ENCODE results near the gene PLCB1.

Gene PLCB1

DNA sequence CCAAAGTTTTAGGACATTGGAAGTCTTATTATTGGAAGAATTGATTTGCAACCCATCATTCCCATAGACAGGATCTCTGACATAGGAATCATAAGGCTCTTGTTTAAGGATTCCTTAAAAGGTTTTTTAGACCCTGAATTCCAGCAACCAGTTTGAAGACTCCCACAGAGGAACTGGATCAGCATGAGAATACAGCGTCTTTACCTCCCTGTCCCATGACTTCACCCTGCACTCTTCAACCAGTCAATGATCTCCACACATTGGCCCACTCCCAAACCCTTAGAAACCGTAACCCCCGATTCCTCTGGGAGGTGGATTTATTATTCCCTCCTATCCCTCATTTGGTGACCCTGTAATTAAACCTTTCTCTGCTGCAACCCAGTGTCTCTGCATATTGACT is 786.1 kb downstream of the PLCB1 start:
- DNase-seq: no peak

DNA sequence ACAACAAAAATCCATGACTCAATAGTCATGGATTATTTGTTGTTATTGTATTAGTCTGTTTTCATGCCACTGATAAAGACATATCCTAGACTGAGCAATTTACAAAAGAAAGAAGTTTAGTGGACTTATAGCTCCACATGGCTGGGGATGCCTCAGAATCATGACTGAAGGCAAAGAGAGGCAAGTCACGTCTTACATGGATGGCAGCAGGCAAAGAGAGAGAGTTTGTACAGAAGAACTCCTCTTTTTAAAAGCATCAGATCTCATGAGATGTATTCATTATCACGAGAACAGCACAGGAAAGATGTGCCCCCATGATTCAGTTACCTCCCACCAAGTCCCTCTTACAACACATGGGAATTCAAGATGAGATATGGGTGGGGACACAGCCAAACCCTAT is 792.5 kb downstream of the PLCB1 start:
- no peak for DNase-seq

DNA sequence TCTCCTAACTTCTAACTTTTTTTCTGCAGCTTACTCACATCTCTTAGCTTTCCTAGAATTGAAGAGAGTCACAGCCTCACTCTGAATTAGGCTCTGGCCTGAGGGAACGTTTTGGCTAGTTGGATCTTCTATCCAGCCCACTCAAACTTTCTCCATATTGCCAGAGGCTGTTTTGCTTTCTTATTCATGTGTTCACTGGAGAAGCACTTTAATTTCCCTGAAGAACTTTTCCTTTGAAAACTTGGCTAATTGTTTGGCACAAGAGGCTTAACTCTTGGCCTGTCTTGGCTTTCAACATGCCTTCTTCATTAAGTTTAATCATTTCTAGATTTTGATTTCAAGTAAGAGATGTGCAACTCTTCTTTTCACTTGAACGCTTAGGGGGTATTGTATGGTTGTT is 798.7 kb downstream of the PLCB1 start:
- DNase-seq: no peak

DNA sequence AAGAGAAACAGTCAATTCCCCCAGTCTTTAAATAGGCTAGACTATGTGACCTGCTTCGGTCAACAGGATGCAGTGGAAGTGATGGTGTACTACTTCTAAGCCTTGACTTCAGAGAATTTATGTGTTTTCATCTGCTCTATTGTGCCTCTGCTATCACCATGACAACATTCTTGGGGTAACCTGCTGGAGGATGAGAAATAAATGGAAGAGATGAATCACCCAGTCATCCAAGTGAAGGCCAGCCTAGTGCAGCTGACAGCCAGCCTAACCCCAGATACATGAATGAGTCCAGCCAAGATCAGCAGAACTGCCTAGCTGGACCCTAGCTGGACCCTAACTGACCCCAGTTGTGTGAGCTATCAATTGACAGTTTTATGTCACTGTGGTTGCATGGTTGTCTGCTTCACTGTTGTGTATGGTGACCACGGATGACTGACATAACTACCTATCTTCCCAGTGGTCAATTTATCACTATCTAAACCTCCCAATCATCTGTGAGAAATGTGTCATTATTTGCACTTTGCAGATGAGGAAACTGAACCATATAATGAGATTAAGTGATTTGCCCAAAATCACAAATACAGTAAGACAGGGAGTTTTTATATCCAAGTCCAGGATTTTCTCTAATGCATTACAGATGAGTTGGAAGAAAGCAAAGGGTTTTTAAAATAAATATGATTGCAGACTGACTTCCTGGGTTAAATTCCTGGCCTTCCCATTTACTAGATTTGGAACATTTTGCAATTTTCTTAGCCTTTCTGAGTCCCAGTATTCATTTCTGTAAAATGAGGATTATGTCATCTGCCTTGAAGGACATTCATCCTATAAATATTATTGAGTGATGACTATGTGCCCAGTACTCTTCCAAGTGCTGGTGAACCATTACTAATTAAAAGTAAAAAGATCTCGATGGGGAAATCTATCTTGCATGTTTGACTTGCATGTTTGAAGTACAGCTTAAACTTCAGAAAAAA is 800.4 kb downstream of the PLCB1 start:
- no peak for DNase-seq

GRCh38 chr20:8933381-8933807 is 801.3 kb downstream of the PLCB1 start:
- DNase-seq: no peak

DNA sequence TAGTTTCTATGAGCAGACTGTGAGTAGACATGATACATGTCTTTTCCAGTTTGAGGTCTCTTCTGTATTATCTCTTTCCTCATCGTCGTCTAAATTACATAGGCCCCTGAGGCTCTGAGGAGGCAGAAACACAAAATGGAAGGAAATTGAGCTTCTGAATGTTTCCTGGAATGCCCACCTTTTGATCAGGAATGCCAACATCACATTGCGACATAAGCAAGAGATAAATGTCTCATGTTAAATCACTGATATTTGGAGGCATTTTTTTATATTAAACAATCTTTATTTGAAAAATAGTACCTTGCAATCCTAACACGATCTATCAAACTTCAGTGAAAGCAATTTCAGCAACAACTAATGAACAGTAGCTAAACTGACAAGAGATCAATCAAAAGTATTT is 802.3 kb downstream of the PLCB1 start:
- no peak for DNase-seq
